Measurements from ENCODE around the gene HES3. TPM values are rescaled to one million over a fixed set of nuclear protein-coding genes. Genes with fewer than 3 reads are reported as not detected.

HES3 gene
- total RNA-seq, 1 experiment from 2014 or later, result not detected

DNA sequence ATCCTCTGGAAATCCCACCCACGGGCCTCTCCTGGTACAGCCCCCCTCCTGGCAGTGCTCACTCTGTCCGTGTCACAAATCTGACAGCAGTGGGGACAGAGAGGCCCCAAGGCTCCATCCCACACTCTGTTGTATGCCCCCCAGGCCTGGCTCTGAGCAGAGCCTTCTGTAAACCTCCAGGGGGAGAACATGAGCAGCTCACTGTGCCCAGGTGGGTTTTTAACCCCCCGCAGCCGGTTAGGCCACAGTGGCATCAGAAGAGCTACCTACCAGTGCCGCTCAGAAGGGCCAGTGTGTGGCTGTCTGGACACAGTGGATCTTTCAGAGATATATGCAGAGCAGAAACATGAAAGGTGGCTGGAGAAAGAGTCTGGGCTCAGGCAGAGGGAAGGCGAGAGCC, 28.9 kb downstream of the HES3 start:
- ChIA-PET RAD21 (ENCODE audit: low non-redundant PET in 1 of 2, low total read pairs in 2 of 2, uncharacterized antibody in 2 of 2, unreplicated experiment in 2 of 2) (no interaction called here), CTCF (no interaction called here), POLR2A (no interaction called here)
- no peak for TF ChIP-seq RAD21 (IDR thresholded peaks at IDR 0.05; ENCODE audit: low read depth)
- no peak for TF ChIP-seq CBX3 (IDR thresholded peaks at IDR 0.05; ENCODE audit: low read depth)
- peak in 2 of 3 experiments; percentile 7 to 18; a peak in 3 of 6 replicates for TF ChIP-seq CTCF (IDR thresholded peaks at IDR 0.05 in 2 of 3, conservative IDR thresholded peaks at IDR 0.05 in 1 of 3; ENCODE audit: borderline replicate concordance in 1 of 3, insufficient read depth in 1 of 3, low read depth in 2 of 3, low read length in 2 of 3)
- H2AFZ ChIP-seq (ENCODE audit: low read depth, low read length, poor library complexity, severe bottlenecking), result no peak overlapping the region
- H3K9ac ChIP-seq (ENCODE audit: low read length), result no peak overlapping the region
- ATAC-seq (no peak; the same call in 1 of the 2 replicates), DNase-seq (ENCODE audit: low read depth, low spot score) (no peak)
- no peaks in the 10 kb centered on the region for H3K27me3 ChIP-seq (ENCODE audit: insufficient read depth, low read length)
- no peak overlapping the region for H3K4me3 ChIP-seq (replicated peaks in 1 of 2; ENCODE audit: low read depth in 1 of 2, low read length in 2 of 2)
- no peaks in the 10 kb centered on the region for H3K9me2 ChIP-seq (ENCODE audit: insufficient read depth)
- H3K36me3 ChIP-seq (ENCODE audit: control insufficient read depth in 1 of 2, insufficient read depth in 2 of 2, low read length in 2 of 2), result no peaks in the 10 kb centered on the region
- no peak overlapping the region for H3K4me2 ChIP-seq (ENCODE audit: low read length)
- no peaks in the 10 kb centered on the region for H4K20me1 ChIP-seq (ENCODE audit: insufficient read depth)
- BruUV-seq (replicated peaks), result no TSS peak
- H3K4me1 ChIP-seq (ENCODE audit: control insufficient read depth in 1 of 2, insufficient read depth in 2 of 2, low read length in 2 of 2), result no peaks in the 10 kb centered on the region
- no peaks in the 10 kb centered on the region for H3K79me2 ChIP-seq (ENCODE audit: insufficient read depth, low read length)
- intact Hi-C loops (cut with micrococcal nuclease), result no loop called here
- no peak overlapping the region for H3K27ac ChIP-seq (ENCODE audit: low read depth, low read length)
- H3K9me3 ChIP-seq (ENCODE audit: control insufficient read depth in 1 of 2, insufficient read depth in 1 of 2, low read depth in 1 of 2, low read length in 2 of 2), result no peaks in the 10 kb centered on the region

DNA sequence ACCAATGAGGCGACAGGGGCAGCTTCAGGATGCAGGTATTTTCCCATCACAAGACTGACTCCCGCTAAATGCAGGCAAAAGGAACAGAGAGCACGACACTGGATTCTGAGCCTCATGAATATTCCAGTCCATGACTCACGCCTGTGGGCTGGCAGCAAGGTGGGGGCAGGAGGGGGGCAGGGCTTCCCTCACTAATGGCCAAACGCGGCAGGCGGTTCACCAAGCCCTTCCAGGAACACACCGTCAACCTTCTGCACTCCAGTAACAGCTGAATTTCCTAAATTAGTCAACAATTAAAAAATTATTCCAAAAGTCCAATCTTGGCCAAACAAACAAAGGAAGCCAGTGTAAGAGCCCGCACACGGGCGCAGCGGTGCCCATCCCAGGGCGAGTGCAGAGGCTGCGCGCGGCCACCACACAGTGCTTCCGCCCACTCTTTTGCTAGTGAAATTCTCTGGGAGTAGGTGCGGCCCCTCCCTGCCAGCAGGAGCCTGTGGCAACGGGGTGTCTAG, 29.5 kb downstream of the HES3 start:
- Histone ChIP-seq H3K27ac (ENCODE audit: low read depth, low read length) (no peak overlapping the region), H3K9me3 (ENCODE audit: control insufficient read depth in 1 of 2, insufficient read depth in 1 of 2, low read depth in 1 of 2, low read length in 2 of 2) (no peaks in the 10 kb centered on the region), H3K4me2 (ENCODE audit: low read length) (no peak overlapping the region), H3K4me3 (replicated peaks in 1 of 2; ENCODE audit: low read depth in 1 of 2, low read length in 2 of 2) (no peak overlapping the region), H3K9ac (ENCODE audit: low read length) (no peak overlapping the region), H2AFZ (ENCODE audit: low read depth, low read length, poor library complexity, severe bottlenecking) (no peak overlapping the region), H3K4me1 (ENCODE audit: control insufficient read depth in 1 of 2, insufficient read depth in 2 of 2, low read length in 2 of 2) (no peaks in the 10 kb centered on the region), H3K9me2 (ENCODE audit: insufficient read depth) (no peaks in the 10 kb centered on the region), H4K20me1 (ENCODE audit: insufficient read depth) (no peaks in the 10 kb centered on the region), H3K79me2 (ENCODE audit: insufficient read depth, low read length) (no peaks in the 10 kb centered on the region), H3K27me3 (ENCODE audit: insufficient read depth, low read length) (no peaks in the 10 kb centered on the region), H3K36me3 (ENCODE audit: control insufficient read depth in 1 of 2, insufficient read depth in 2 of 2, low read length in 2 of 2) (no peaks in the 10 kb centered on the region)
- ChIA-PET RAD21 (ENCODE audit: low non-redundant PET in 1 of 2, low total read pairs in 2 of 2, uncharacterized antibody in 2 of 2, unreplicated experiment in 2 of 2) (no interaction called here), POLR2A (no interaction called here), CTCF (no interaction called here)
- DNase-seq (ENCODE audit: low read depth, low spot score), result no peak
- intact Hi-C loops (cut with micrococcal nuclease), result no loop called here
- no TSS peak for BruUV-seq (replicated peaks)
- TF ChIP-seq SIN3A (IDR thresholded peaks at IDR 0.05; ENCODE audit: low read depth) (no peak), POLR2A (IDR thresholded peaks at IDR 0.05; ENCODE audit: borderline replicate concordance, extremely low read depth, insufficient read depth, insufficient read length) (no peak), SRF (IDR thresholded peaks at IDR 0.05; ENCODE audit: low read depth) (no peak), EZH2 (IDR thresholded peaks at IDR 0.05) (no peak), YY1 (IDR thresholded peaks at IDR 0.05; ENCODE audit: extremely low read depth, insufficient replicate concordance, low read depth, low read length) (no peak), CTCF (IDR thresholded peaks at IDR 0.05 in 2 of 3, conservative IDR thresholded peaks at IDR 0.05 in 1 of 3; ENCODE audit: borderline replicate concordance in 1 of 3, insufficient read depth in 1 of 3, low read depth in 2 of 3, low read length in 2 of 3) (no peak), EGR1 (IDR thresholded peaks at IDR 0.05; ENCODE audit: low read depth) (no peak), ZFX (IDR thresholded peaks at IDR 0.05) (no peak), CEBPB (IDR thresholded peaks at IDR 0.05; ENCODE audit: low read depth) (no peak)
- ATAC-seq, result no peak
